Activated naive CD4-positive, alpha-beta T cell treated with anti-CD3 and anti-CD28 coated beads, Interleukin-2, amount 50 U/mL, for 16 hours (primary cell): Measurements from ENCODE around the gene DDR2.

Experiments
- DNase-seq: peaks from one replicate; pipeline ENCODE4 v3.0.0-alpha.2; 2020

Gene DDR2

DNA sequence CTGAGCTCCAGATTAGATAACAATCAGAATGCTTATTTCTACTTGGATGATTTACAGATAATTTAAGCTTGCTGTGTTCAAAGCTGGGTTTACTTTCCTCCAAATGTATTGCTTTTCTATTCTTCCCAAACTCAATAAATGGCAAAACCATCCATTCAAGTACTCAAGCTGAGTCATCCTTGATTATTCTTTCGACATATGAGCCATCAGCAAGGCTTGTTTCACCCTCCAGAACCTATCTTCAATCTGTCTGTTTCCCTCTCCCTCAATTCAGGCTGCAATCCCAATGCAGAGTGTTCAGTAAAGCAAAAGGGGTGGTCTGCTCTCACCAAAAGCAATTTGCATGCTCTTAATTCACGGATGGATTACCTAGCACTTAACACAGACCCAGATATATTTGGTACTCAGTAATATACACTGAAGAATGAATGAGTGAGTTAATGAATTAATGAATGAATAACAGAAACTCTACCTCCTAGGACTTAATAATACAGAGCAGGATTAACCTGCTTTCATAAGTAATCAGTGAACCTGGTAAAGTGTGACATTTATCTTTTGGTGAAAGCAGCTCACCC, 41.9 kb downstream of the DDR2 start:
- DNase-seq: no peak

DNA sequence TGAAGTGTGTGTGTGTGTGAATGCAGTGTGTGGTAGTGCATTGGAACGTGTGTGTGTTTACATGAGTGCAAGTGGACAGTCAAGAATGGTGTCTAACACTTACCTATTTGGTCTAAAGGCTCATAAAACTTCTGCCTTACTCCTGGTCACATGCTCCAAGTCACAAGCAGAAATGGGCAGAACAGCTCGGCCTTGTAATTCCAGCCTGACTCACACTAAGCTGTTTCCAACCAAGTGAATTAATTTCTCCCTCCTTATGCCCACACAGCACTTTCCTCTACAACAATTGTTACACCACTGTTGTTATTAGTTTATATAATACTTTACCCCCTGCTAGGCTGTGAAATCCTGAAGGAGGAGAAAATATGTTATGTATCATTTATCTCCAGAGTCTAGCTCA, 43.8 kb downstream of the DDR2 start:
- DNase-seq: no peak

- DNase-seq: no peak
Observed at GRCh38 chr1:162676750-162677149, 44.5 kb downstream of the DDR2 start.

DNA sequence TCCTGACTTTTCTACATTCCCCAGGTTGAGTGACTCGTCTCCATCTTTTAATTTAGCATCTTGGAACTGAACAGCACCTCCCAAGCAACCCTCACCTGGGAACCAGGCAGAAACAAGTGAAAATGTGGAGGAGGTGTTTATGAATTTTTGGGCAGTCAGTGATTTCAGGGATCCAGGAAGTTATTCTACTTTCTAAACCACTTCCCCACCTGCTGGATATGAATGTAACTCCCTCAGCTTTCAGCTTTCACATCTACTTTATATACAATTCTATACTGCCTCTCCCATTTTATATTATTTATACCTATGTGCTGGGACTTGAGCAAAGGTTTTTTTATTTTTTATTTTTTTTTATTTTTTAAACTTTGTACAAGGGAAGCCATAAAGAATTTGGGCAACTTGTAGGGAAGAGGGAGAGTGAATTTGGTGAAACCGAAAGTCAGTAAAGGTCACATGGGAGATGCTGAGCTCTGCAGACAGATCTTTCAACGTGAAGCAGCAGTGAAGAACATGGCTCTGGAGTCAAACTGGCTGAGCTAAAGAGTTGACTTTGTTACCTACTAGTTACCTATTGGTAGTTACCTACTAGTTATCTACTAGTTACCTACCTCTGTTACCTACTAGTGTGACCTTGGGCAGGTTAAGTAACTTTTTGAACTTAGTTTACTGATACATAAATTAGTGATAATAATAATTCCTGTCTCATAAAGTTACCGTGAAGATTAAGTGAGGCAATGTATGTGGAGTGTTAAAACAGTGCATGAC, 45.5 kb downstream of the DDR2 start:
- DNase-seq: no peak

- no peak for DNase-seq
Observed at GRCh38 chr1:162678439-162678838, 46.2 kb downstream of the DDR2 start.

DNA sequence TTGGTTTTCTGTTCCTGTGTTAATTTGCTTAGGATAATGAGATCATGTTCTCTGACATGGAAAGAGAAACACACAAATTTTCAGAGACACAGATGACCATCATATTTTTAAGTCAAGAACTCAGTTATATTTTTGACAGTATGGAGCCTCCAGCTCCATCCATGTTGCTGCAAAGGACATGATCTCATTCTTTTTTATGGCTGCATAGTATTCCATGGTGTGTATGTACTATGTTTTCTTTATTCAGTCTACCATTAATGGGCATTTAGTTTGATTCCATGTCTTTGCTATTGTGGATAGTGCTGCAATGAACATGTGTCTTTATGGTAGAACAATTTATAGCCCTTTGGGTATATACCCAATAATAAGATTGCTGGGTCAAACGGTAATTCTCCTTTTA, 47.0 kb downstream of the DDR2 start:
- DNase-seq: no peak

GRCh38 chr1:162680419-162681121, 48.3 kb downstream of the DDR2 start:
- no peak for DNase-seq

GRCh38 chr1:162681122-162681436, 48.8 kb downstream of the DDR2 start:
- no peak for DNase-seq

- DNase-seq: no peak
Observed at GRCh38 chr1:162682013-162682419, 49.8 kb downstream of the DDR2 start.

- DNase-seq: no peak
Observed at GRCh38 chr1:162687870-162688269, 55.6 kb downstream of the DDR2 start.

- DNase-seq: no peak
Observed at GRCh38 chr1:162688521-162688920, 56.3 kb downstream of the DDR2 start.

DNA sequence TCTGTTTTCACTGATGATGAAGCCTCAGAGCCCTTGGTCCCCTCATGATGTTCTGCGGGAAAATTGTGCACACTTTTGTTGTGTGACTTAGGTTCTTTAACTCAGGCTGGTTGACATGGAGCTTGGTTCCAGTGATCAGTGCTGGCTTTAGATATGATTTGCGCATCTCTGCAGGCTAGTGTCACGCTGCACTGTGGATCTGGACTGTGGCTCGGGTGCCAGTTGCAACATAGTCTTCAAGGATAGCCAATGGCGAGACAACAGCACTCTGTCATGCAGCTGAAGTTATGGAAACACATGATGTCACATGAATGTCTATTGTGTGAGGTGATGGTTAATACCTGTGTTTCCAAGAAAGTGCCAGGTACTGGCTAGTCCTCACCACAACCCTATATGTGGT, 56.7 kb downstream of the DDR2 start:
- DNase-seq: no peak

DNA sequence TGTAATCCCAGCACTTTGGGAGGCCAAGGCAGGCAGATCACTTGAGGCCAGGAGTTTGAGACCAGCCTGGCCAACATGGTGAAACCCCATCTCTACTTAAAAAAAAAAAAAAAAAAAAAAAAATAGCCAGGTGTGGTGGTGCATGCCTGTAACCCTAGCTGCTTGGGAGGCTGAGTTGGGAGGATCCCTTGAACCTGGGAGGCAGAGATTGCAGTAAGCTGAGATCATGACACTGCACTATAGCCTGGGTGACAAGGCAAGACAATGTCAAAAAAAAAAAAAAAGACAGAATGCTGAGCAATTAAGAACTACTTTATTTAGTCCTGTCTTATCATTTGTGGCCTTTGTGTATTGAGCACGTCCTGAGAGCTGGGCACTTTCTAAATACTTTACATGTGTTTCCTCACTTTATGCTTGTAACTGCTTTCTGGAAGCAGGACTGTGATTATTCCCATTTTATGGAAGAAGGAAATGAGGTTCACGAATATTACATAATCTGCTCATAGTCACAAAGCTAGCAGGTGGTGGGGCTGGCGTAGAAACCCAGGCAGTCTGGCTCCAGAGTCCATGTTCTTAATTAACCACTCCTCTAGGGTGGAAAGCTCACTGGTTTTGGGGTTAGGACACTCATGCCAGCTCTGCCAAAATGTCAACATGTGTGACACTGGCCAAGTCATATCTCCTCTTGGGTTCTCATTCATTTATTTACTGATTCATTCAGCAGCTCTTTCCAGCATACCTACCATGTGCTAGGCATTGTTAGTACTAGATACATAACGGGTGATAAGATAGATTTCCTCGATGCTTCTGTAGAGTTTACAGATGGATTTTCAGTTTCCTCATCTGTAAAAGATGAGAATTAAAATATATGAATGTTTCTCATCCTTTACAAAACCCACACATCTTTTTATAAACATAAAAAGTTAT, 57.7 kb downstream of the DDR2 start:
- DNase-seq: no peak

- DNase-seq: no peak
Observed at GRCh38 chr1:162690672-162691434, 58.6 kb downstream of the DDR2 start.

GRCh38 chr1:162691999-162692575, 59.8 kb downstream of the DDR2 start:
- DNase-seq: no peak

DNA sequence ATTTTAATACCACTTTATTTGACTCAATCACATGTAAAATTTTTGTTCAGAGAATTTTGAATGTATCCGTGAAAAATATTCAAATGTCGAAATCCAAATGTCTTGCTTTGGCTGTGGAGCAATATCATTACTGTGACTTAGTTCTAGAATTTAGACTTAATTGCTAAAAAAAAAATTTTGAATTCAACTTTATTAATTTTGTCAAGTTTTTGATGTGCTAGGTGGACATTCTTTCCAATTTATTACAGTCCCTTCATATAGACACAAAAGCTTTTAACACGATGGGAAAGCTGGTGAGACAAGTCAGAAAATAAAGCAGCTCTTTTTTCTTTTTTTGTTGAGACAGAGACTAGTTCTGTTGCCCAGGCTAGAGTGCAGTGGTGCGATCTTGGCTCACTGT, 62.6 kb downstream of the DDR2 start:
- no peak for DNase-seq

DNA sequence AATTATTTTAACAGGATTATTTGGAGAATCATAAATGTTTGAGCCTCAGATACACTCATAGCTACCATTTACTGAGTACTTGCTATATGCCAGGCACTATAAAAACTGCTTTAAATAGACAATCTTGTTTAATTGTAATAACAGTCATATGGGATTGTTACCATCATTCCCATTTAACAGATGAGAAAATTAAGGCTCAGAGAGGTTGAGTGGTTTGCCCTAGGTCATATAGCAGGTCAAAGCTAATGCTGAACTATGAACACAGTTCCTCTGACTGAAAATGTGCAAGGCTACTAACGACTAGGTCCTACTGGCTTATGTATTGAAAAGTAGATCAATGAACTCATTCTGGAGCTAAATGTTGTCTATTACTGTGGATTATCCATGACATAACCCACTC, 63.4 kb downstream of the DDR2 start:
- no peak for DNase-seq

- no peak for DNase-seq
Observed at GRCh38 chr1:162696286-162696862, 64.1 kb downstream of the DDR2 start.

DNA sequence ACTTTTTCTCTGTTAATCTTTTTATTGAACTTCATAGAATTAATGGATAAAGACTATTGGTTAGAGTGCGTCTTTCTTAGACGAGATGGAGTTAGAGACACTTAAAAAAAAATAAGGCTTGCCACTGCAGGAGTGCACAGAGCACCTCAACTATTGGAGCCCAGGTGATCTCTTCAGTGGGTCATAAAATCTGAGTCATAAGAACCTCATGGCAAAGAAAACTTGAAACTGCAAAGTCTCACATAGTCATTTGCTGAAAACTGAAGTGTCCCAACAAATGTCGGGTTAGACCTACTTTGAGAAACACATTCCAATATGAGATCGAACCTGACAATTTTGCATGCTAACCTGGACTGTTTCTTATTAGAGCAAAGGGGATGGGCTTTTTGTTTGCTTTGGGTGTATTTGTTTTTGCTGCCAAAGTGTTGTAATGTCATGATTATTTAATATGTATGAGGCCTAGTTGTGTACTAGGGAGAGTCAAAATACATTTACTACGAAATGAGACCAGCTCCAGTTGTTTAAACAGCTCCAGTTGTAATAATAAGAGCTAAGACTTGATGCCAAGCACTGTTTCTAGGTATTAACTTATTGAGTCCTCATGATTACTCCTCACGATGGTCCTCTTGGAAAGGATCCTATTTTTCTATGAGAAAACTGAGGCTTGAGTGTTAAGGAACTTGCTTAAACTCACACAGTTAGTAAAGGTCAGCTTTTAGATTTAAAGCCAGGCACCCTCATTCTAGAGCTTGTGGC, 65.1 kb downstream of the DDR2 start:
- DNase-seq: no peak

GRCh38 chr1:162699366-162699765, 67.1 kb downstream of the DDR2 start:
- DNase-seq: no peak

DNA sequence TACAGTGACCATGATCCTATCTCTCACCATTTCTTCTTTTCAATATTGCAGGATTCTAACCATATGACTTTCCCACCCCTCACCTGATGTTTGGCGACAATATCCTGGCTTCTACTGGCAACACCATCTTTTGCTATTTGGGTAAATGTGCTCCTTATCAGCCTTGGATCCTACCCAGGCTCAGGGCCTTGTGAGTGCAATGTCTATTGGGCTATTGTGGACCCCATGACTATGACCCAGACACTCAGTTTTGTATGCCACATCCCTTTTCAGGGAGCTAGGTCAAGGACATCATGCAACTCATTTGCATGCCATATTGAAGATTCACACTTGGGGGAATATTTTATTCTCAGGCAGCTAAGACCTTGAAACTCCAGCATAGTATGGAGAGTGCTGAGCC, 67.9 kb downstream of the DDR2 start:
- no peak for DNase-seq
